Epidermal melanocyte (primary cell): Measurements from ENCODE around the gene SHE.

Experiments used
- DNase-seq: peaks from one replicate; pipeline ENCODE4 v3.0.0; 2011; ENCODE audit warnings: low spot score; ENCODE audit not compliant: insufficient read length

Gene SHE

DNA sequence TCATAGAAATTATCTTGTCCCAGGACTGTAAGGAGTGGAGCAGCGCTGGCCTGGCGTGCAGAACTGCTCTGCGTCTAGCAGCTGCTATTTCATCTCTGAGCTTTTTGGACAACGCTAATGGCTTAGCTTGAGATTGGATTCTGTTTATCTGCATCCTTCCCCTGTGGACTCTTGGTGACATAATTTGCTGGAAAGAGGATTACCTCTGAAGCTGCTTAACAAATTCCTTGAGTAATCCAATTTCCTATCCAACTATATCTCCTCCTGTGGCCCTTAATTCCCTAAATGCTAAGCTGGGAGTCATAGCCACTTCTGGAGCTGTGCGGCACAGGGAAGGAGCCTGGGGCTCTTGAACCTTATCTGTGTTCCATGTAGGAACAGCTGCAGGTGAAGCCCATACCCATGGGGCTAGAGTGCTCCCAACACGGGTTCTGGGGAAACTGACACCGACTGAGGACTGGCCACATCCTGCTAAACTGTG, 53.8 kb downstream of the SHE start:
- no peak for DNase-seq

DNA sequence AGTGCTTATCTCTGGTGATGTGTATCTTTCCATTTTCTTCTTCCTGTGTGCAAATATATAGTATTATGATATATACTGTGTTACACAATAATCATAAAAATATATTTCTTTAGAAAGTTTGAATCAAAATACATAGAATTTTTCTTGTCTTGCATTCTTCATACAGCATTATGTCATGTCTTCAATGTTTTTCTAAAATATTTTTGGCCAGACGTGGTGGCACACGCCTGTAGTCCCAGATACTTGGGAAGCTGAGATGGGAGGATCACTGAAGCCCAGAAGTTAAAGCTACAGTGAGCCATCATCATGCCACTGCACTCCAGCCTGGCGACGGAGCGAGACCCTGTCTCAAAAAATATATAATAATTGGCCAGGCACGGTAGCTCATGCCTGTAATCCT, 55.4 kb downstream of the SHE start:
- DNase-seq: no peak

DNA sequence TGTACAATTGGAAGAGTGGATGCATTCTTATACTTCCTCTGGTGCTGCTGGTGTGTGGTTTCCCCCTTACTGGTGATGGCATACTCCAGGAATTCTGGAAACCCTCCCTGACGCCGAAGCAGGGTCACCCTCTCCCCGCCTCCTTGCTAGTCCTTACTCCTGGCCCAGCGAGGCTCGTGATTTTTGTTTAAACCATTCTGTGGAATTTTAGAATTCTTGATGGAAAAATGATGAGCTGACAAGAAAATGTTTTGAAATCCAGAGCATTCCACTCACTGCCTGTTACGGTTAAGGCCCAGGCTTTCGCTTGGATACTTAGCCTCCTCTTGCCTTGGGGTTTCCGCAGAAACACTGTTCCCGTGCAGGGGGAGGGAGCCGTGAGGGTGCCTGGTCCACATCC, 55.9 kb downstream of the SHE start:
- peak; percentile 72 for DNase-seq

DNA sequence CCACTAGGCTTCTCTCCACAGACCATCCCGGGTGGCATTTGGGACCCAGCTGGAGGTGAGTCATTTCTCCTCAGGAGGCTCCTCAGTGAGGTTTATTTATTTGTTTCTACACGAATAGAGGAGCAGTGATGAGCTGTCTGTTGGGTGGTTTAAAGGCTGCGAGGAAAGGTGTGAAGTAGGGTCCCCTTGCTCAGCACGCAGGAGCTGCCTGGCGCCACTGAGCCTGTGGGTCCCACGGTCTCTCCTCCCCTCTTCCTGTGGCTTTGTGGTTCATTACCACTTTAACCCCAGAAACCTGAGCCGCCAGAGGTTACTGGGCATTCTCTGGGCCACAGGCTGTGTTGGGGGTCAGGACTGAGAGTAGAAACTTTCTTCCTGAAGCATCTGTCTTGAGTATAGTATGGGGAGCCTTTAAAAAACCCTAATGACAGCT, 57.2 kb downstream of the SHE start:
- DNase-seq: peak; percentile 64

DNA sequence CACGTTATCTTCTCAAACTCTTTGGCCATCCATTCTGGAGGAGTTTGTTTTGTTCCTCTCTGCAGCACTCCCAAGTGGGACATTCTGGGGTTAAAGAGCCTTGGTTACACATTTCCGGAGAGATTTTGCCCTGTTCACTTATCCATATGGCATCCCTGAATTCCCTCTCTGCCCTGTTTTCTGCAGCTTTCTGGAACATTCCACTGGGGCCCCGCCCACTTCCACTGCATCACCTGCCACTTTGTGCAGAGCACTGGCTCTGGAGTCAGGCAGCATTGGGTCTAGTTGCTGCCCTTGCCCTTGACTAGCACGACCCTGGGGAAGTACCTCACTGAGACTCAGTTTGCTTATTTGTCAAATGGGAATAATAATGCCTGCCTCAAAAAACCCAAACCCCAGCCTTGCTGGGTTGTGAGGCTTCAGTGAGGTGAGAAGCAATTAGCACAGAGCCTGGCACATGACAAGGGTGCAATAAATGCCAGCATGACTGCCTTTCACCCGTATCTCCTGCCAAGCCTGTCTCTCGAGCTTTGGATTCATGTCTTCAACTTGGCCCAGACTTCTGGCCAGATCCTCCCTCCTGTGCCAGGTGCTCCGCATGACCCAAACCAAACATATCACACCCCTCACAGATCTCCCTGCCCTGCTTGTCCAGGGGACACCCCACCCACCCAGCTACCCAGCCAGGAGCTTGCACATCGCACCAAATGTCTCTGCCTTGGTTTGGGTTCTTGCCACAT, 58.8 kb downstream of the SHE start:
- no peak for DNase-seq

DNA sequence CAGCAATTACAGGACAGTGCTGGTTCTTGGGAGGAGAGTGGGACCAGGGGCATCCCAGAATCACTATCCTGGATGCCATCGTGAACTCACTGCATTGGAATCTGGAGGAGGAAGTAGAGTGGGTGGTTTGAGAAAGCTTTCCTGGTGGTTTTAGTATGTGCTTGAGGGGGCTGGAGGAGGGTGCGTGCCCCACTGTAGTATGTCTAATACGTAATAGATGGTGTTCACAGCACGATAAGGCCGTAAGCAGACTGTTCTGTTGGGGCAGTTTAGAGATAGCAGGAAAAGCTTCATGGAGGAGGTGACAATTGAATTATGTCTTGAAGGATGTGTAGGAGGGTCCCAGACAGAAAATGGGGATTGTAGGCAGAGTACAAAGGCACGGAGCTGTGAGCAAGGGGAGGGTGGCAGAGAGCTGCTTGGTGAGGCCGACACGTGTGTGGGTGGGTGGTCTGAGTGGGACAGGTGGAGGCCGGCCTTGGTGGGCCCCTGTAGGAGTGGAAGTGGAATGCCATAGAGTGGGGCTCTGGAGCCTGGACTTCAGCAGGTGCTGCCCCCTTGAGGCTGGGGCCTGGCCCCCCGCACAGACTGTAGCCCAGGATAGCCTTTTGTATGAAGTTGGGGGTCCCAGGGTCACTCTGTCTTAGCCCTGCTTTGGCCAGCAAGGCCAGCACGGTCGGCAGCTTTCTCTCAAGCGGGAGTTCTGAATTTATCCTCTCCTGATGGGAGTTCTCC, 60.0 kb downstream of the SHE start:
- DNase-seq: no peak

DNA sequence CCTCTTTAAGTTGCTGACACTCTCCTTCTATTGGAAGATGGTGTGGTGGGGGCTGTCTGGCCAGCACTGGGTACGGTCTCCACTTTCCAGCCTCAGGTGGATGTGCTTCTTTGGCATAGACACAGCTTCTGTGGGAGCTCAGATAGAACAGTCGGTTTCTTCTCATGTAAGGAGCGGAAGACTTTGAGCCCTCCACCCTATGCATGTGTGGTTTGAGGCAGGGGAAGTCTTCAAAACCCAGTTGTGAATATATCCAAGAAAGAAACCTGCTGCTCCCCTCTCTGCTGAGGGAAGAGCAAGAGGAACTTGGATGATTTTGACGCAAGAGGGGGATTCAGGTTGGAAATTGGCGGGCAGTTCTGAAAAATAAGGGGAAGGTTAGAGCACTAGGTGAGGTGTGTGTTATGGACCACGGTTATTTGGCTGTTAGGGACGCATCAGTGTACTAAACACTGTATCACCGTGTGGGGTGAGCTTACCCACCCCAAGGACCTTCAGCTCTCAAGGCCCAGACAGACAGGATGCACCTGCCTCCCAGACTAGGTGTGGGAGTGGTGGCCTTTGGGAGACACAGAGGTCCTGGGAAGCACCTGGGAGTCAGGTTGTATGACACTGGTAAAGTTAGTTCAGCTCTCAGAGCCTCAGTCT, 60.8 kb downstream of the SHE start:
- no peak for DNase-seq

DNA sequence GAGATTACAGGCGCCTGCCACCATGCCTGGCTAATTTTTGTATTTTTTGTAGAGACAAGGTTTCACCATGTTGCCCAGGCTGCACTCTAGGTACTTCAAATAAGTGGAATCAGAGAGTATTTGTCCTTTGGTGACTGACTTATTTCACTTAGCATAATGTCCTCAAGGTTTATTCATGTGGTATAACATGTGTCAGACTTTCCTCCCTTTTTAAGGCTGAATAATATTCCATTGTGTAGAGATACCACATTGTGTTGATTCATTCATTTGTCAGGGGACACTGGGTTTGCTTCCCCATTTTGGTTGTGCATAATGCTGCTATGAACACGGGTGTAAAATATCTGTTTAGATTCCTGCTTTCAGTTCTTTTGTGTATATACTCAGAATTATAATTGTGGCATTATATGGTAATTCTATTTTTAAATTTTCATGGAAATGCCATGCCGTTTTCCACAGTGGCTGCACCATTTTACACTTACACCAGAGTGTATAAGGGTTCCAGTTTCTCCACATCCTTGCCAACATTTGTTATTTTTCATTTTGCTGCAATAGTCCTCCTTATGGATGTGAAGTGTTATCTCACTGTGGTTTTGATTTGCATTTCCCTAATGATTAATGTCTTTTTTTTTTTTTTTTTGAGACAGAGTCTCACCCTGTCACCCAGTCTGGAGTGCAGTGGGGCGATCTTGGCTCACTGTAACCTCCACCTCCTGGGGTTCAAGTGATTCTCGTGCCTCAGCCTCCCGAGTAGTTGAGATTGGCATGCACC, 62.0 kb downstream of the SHE start:
- DNase-seq: no peak

DNA sequence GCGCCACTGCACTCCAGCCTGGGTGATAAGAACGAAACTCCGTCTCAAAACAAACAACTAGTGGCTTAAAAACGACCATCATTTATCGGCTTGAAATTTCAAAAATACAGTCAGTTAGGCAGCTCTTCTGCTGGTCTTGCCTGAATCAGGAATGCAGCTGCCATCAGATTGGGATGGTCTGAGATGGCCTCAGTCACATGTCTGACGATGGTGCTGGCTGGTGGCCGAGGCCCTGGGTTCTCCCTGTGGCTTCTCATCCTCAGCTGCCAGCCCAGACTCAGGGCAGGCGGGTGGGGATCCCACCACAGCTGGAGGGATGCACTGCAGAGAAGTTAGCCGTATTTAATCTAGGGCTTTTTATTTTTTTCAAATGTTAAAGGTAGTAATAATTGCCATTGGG, 65.8 kb downstream of the SHE start:
- no peak for DNase-seq

DNA sequence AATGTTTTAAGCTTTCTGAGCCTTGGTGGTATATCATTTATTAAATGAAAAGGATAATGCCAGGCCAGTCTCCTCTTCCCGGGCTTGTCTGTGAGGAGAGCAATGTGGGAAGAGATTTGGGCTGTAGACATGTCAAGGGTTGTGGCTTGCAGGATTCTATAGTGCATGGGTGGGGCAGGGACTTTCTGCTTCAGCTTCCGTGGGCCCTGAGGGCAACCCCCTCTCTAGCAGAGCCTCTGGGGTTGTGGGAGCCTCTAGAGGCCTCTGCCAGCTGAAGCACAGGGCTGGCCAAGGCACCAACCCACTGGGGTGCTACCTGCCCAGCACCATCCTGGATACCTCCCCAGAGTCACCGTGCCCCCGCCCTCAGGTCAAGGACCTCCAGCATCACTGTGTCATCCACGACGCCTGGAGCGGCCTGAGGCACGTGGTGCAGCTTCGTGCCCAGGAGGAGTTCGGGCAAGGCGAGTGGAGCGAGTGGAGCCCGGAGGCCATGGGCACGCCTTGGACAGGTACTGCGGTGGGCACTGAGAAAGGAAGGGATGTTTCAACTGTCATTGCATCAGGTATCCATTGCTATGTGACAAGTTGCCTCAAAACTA, 66.5 kb downstream of the SHE start:
- DNase-seq: no peak

DNA sequence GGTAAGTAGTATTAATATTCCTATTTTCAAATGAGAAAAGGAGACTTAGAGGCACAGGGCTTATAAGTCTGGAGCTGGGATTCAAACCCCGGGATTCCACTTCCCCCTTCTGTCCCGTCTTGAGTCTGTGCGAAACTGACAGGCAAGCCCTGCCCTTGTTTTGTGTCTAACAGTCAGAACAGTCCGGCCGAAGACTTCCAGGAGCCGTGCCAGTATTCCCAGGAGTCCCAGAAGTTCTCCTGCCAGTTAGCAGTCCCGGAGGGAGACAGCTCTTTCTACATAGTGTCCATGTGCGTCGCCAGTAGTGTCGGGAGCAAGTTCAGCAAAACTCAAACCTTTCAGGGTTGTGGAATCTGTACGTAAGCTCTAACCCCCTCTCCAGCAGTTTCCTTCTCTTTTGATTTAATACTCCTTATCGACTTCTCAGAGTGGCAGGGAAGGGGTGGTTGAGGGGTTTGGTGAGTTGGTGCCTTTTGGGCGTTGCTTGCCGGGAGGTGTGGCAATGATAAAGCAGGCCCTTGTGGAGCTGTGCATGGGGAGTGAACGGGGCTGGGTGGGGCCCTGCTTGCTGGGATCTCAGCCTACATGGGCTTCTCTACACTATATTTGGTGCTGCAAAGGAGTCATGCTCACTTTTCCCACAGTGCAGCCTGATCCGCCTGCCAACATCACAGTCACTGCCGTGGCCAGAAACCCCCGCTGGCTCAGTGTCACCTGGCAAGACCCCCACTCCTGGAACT, 67.7 kb downstream of the SHE start:
- DNase-seq: no peak

DNA sequence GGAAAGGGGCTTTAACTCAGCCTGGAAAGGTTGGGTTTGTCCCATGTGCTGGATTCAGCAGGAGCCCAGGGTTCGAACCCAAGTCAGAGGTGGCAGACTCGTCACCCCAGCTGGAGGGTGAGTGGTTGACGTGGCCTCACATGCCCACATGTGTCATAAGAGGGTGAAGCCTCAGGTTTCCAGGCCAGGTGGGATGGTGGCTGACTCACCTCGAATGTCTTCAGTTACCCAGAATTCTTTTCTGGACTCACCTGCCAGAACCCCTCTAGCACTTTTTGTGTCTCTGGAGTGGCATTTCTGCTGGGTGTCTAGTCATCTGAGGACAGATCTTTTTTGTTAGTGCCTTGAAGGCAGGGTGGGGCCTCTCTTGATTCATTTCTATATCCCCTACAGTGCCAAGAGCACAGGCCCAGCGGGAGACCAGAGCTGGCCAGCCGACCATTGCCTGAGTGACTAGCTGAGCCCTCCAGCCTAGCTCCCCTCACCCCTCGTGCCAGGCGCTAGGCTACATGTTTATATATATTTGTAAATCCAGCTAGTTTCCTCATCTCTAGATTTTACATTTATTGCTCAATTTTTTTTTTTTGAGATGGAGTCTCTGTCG, 68.9 kb downstream of the SHE start:
- no peak for DNase-seq

DNA sequence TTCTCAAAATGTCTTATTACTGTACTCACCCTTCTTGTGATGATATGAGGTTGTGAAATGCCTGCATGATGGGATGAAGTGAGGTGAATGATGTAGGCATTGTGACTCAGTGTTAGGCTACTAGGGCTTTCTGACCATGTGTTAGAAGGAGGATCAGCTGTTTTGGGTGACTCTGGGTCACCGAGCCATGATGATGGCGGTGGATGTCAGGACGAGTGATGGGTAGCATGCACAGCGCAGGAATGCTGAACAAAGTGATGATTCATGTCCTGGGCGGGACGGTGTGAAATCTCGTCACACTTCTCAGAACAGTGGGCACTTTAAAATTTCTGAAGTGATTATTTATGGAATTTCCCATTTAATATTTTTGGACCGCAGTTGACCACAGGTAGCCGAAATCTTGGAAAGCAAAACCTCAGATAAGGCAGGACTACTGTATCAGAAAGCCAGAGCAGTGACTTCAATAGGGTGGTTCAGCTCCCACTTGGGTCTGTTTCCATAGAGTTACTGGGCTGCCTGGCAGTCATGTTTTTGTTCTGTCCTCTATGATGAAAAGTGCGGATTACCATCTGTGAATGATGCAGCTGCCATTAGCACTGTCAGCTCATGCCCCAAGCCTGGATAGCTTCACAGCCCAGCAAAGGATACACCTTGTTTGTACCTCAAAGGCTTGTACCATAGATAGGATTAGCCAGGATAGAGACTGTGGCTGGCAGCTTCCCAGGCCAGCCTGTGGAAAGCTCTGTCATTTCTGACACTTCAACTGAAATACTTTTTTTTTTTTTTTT, 70.4 kb downstream of the SHE start:
- DNase-seq: no peak

DNA sequence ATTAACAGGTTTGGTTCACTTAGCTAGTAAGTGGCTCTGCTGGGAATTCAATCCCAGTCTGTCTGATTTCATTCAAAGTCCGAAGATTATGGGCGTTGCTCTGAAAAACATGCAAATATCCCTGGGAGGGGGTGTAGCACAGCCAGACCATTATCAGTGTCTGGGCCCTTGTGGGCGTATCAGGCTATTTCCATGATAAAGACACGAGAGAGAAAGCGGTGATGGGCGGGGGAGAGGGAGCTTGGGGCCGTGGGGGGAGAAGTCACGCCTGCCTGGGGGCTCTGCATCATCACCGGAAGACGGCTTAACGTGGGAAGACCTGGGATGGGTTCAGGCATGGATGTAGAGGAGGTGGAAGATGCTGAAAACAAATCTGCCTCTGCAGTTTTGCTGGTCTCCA, 71.3 kb downstream of the SHE start:
- DNase-seq: no peak

DNA sequence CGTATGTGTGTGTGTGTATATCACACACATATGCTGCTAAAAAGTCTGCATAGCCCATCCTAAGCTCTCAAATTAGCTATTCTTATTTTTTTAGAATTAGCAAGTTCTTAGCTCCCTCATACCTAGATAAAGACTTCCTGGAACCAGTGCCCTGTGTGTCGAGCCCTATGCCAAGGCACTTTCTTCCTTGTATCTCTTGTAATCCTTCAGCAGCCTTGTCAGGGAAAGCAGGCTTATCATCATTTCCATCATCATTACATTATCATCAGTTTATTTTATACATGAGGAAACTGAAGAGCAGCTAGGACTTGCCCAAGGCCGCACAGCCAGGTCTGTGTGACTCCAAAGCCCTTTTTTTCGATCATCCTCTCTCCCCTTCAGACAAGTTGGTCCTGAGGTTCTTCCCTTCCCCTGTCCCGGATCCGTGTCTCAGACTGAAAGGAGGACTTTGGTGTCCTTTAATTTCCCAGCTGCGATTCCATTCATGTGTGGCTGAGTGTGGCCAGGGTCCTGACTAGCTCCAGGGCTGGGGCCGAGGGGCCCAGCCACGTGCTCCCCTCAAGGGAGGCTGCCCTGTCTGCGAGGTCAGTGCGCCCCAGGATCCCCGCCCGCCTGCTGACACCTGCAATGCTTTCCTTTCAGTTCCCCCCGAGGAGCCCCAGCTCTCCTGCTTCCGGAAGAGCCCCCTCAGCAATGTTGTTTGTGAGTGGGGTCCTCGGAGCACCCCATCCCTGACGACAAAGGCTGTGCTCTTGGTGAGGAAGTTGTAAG, 72.2 kb downstream of the SHE start:
- no peak for DNase-seq
